ENCODE results near the gene LRRC58. TPM values are rescaled to one million over a fixed set of nuclear protein-coding genes. Genes with fewer than 3 reads are reported as not detected.

LRRC58 gene
- total RNA-seq, 4 donors from 2014 or later, result 11.6 to 27.8 (median 24.5) TPM

DNA sequence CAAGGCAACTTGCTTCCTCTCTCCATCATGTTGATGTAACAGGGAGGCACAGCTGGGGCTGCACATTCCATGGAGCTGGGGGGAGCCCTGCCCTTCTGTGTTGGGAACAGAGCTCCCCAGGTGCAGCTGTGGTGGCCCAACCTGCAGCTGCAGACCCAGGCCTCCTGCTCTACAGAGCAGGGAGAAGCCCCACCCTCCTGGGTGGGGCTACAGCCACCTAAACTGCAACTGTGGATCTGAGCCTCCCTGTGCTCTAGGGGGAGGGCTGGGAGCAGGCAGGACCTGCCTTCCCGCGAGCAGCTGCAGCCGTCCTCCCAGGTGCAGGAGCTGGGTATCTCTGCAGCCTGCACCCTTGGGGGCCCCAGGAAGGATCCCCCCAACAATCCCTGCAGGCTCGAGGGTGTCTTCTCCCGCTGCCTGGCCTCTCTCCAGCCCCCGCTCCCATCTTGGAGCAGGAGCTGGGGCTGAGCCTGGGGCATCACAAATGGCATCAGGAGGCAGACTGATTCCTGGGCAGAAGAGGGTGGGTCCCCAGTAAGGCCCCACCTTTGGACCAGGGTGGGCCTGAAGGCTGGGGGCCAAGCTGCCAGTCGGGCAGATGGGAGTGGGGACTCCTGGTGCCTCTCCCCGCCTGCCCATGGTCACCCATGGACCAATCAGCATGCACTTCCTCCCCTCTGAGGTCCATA is 7.4 kb downstream of the LRRC58 start:
- H3K9me3 ChIP-seq, result peaks cover 0 to 10% (median 0%) of the 10 kb centered on the region in 3 donors
- H3K36me3 ChIP-seq, result peaks cover 0 to 21% (median 0%) of the 10 kb centered on the region in 3 donors
- no peaks in the 10 kb centered on the region for H3K27me3 ChIP-seq
- H3K27ac ChIP-seq, result no peak overlapping the region
- TF ChIP-seq, protein P1, sequence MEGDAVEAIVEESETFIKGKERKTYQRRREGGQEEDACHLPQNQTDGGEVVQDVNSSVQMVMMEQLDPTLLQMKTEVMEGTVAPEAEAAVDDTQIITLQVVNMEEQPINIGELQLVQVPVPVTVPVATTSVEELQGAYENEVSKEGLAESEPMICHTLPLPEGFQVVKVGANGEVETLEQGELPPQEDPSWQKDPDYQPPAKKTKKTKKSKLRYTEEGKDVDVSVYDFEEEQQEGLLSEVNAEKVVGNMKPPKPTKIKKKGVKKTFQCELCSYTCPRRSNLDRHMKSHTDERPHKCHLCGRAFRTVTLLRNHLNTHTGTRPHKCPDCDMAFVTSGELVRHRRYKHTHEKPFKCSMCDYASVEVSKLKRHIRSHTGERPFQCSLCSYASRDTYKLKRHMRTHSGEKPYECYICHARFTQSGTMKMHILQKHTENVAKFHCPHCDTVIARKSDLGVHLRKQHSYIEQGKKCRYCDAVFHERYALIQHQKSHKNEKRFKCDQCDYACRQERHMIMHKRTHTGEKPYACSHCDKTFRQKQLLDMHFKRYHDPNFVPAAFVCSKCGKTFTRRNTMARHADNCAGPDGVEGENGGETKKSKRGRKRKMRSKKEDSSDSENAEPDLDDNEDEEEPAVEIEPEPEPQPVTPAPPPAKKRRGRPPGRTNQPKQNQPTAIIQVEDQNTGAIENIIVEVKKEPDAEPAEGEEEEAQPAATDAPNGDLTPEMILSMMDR (IDR thresholded peaks at IDR 0.05), result no peak
- TF ChIP-seq POLR2A (IDR thresholded peaks at IDR 0.05), result no peak
- no peak for DNase-seq
- H3K4me3 ChIP-seq, result no peak overlapping the region
- peaks cover 0 to 27% (median 3%) of the 10 kb centered on the region in 3 donors for H3K4me1 ChIP-seq
- 90 to 100% methylated on average over 2 of the region's 8 CpGs for WGBS, 2 donors
- intact Hi-C loops (cut with DNase I), result no loop called here

DNA sequence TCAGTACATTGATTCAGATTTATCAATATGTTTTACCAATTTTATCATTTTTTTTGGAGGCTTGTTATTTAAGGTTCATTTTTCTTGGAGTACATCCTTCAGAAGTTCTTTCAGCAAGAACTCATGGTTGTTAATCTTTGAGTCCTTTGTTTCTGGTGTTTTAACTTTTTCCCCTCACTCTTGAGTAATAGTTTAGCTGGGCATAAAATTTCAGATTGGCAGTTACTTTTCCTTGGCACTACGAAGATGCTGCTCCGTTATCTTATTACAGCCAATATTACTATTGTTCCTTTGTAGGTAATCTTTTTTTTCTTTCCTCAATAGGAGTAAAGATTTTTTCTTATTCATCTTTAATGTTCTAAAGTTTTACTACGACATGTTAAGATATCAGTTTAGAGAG is 9.8 kb downstream of the LRRC58 start:
- Histone ChIP-seq H3K4me1 (peaks cover 0 to 4% (median 0%) of the 10 kb centered on the region in 3 donors), H3K9me3 (peaks cover 0 to 10% (median 0%) of the 10 kb centered on the region in 3 donors), H3K27ac (no peak overlapping the region), H3K27me3 (no peaks in the 10 kb centered on the region), H3K4me3 (no peak overlapping the region), H3K36me3 (peaks cover 0 to 26% (median 0%) of the 10 kb centered on the region in 3 donors)
- intact Hi-C loops (cut with DNase I), result no loop called here
- TF ChIP-seq, protein P1 (IDR thresholded peaks at IDR 0.05), result no peak
- no peak for TF ChIP-seq POLR2A (IDR thresholded peaks at IDR 0.05)
- no peak for DNase-seq
- WGBS, 2 donors, result 98 to 100% methylated on average over 3 of the region's 3 CpGs

DNA sequence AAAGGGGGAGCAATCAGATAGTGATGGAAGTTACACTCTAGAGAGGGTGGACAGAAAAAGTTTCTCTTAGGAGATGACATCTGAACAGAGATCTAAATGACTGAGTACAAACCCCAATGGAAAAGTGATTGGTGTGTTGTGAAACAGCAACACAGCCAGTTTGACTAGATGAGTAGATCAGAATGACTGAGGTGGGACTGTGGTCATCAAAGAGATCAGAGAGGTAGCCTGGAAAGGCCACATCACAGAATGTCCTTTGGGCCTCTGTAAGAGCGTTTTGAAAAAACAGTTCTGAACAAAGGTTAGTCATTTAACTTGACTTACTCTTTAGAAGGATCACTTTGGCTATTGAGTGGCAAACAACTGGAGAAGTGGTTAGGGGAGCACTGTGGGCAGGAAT is 10.6 kb downstream of the LRRC58 start:
- 73 to 94% methylated on average over 1 of the region's 1 CpG for WGBS, 2 donors
- Histone ChIP-seq H3K9me3 (peaks cover 0 to 10% (median 0%) of the 10 kb centered on the region in 3 donors), H3K27me3 (no peaks in the 10 kb centered on the region), H3K4me3 (no peak overlapping the region), H3K36me3 (peaks cover 0 to 35% (median 0%) of the 10 kb centered on the region in 3 donors), H3K4me1 (no peaks in the 10 kb centered on the region), H3K27ac (no peak overlapping the region)
- DNase-seq, result no peak
- TF ChIP-seq POLR2A (IDR thresholded peaks at IDR 0.05), result no peak
- TF ChIP-seq, protein P1 (IDR thresholded peaks at IDR 0.05), result no peak
- intact Hi-C loops (cut with DNase I), result no loop called here

DNA sequence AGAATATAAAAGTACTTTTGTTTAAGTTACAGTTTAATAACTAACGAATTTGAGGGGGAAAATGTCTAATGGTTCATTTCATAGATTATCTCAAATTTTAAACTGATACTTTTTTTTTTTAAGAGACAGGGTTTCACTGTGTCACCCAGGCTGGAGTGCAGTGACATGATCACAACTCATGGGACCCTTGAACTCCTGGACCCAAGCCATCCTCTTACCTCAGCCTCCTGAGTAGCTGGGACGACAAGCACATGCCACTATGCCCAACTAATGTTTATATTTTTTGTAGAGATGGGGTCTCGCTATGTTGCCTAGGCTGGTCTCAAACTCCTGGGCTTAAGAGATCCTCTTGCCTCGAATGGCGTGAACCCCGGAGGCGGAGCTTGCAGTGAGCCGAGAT is 16.5 kb downstream of the LRRC58 start:
- no peak for DNase-seq
- TF ChIP-seq POLR2A (IDR thresholded peaks at IDR 0.05), result no peak
- TF ChIP-seq, protein P1 (IDR thresholded peaks at IDR 0.05), result no peak
- 97 to 98% methylated on average over 2 to 6 of the region's 8 CpGs for WGBS, 2 donors
- H3K4me3 ChIP-seq, result no peak overlapping the region
- intact Hi-C loops (cut with DNase I), result no loop called here
- H3K27me3 ChIP-seq, result no peaks in the 10 kb centered on the region
- H3K36me3 ChIP-seq, result peaks cover 0 to 71% (median 0%) of the 10 kb centered on the region in 3 donors
- no peaks in the 10 kb centered on the region for H3K9me3 ChIP-seq
- no peaks in the 10 kb centered on the region for H3K4me1 ChIP-seq
- H3K27ac ChIP-seq, result no peak overlapping the region

DNA sequence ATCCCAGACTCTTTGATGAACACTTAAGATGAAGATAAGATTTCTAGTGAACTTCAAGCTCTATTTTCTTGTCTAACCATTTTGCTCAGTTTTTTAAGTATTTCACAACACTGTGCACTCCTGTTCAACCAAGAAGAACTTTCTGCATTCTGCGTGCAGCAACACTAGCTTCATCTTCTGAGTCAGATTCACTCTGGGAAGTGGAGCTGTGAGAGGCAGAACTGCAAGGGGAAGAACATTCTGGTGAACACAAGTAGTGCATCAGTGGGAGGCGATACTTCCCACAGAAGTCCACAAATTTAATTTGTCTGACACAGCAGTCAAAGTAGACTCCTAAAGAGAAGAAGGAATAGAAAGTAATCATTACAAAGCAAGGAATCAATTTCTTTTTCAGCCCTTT is 18.1 kb downstream of the LRRC58 start:
- no peak for DNase-seq
- no peak overlapping the region for H3K4me3 ChIP-seq
- no peak overlapping the region for H3K27ac ChIP-seq
- 90 to 100% methylated on average over 2 of the region's 2 CpGs for WGBS, 2 donors
- H3K9me3 ChIP-seq, result no peaks in the 10 kb centered on the region
- H3K27me3 ChIP-seq, result no peaks in the 10 kb centered on the region
- peaks cover 0 to 79% (median 0%) of the 10 kb centered on the region in 3 donors for H3K36me3 ChIP-seq
- intact Hi-C loops (cut with DNase I), result no loop called here
- no peak for TF ChIP-seq POLR2A (IDR thresholded peaks at IDR 0.05)
- TF ChIP-seq, protein P1 (IDR thresholded peaks at IDR 0.05), result no peak
- H3K4me1 ChIP-seq, result no peaks in the 10 kb centered on the region
